ENCODE measurements around the gene CD248. TPM values are rescaled to one million over a fixed set of nuclear protein-coding genes. Genes with fewer than 3 reads are reported as not detected.
"Not testable (repeated sequence)": the region's sequence is repeated elsewhere in the genome, so short reads cannot be mapped to it uniquely, and the experiment has no call there.

Gene CD248
- polyA plus RNA-seq, 1 donor: 106 TPM

DNA sequence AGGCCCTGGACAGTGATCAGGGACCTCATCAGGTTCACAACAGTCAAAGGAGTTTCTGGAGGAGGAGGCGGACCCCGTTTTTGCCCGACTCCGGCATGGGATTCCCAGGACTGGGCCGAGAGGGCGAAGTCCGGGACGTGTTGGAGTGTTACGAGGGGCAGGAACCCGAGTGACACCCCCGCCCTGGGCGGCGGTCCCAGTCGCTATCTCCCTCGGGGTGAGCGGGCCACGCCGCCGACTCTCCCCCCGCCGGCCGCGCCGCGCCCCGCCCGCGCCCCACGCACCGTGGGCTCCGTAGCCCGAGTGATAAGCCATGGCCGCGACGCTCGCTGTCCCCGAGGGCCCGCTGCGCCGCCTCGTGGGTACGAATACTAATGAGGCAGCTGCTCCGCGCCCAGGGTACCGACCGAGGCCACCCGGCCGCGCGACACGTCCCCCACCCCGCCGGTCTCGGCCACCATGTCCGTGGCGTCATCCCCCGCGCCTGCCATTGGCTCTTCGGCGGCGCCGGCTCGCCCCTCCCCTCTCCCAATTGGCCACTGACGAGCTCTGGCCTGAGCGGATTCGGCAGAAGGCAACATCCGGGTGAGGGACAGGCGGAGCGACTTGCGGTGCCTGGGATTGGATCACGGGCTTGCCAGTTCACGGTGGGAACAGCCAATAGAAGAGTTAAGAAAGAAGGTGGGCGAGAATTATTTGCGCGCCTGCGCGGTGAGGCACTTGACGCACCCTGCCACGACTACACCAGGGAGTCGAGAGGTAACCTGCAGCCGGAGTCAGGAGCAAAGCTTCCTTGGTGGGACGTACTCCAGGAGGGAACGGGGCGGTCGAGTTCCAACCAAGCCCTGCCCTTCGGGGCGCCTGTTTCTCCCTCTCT is 27.9 kb downstream of the CD248 start, which contains the start of gene YIF1A:
Gene YIF1A (minus strand): TSS at position 473 of the 877 bp plus-strand sequence. CDS start 158 bp downstream, at position 315.
- DNase-seq: peak; percentile 99

GRCh38 chr11:66287889-66288670 is 28.8 kb downstream of the CD248 start:
- no peak for DNase-seq

- DNase-seq: no peak
These were observed 29.5 kb downstream of the CD248 start for GRCh38 chr11:66287211-66287888.

DNA sequence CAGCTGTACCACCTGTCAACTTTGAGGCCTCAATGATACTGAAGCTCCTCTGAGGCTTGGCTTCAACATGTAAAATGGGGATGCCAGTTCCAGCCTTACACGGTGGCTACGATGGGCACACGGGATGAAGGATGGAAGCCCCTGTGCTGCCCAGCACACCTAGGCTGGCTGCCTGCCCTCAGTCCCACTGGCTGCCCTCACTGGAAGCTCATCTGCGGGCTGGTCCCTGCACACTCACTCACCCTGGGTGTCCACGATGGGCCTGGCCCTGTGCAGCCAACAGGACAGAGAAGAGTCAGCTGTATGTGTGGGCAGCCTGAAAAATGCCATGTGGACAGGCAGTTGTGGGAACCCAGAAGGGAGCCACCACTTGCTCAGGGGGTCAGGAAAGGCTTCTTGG is 30.1 kb downstream of the CD248 start:
- DNase-seq: no peak

DNA sequence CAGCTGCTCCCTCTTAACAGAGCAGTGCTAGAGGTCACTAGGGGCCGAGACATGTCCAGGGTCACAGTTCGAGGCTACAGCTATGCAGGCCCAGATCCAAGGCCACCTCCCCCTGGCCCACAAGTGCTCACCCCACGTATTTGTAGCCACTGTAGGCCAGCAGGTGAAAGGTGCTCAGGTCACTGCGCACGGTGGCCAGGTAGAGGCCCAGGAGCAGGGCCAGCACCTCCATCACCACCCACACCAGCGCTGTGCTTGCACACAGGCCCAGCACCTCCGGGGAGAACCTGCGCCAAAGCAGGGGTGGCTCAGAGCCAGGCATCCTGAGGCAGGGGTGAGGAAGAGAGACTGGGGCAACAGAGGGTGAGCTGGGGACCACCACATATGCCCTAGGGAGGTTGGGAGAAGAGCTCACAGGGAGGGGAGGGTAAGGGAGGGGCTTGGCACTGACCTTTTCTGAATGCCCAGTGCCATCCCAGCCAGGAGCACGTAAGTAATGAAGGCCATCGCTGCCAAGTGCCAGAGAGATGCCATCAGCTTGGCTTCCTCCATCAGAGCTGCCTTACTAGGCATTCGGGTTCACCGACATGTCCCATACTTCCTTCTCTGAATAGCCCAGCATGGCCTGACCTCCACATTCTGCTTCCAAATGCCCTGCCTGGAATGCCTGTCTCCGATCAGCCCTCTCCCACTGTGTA is 31.4 kb downstream of the CD248 start:
- no peak for DNase-seq

DNA sequence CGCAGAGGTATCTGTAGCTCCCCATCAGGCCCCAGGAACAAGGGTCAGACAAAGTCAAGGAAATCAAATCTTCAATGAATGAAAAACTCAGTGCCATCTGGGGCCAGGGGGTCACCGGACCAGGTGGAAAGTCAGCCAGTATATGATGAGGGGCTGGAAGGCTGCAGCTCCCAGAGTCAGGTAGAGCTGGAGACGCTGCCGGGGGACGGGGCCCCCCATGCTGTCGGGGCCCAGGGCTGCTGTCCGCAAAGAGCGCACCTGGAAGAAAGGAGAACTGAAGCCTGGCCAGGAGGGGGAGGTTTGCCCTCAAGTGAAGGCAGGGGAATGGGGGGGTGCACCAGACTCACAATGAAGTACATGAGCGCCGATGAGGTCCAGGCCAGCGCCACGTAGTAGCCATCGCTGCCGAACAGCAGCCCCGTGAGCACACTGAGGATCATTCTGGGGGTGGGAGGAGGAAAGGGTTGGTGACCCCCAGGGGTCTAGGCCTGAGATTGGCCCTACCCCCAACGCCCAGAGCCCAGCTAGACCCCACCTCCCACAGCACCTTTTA is 32.2 kb downstream of the CD248 start:
- no peak for DNase-seq

- DNase-seq: no peak
These were observed 33.3 kb downstream of the CD248 start for GRCh38 chr11:66283461-66284105.

GRCh38 chr11:66282468-66283455 is 34.1 kb downstream of the CD248 start:
- DNase-seq: peak; percentile 95

DNA sequence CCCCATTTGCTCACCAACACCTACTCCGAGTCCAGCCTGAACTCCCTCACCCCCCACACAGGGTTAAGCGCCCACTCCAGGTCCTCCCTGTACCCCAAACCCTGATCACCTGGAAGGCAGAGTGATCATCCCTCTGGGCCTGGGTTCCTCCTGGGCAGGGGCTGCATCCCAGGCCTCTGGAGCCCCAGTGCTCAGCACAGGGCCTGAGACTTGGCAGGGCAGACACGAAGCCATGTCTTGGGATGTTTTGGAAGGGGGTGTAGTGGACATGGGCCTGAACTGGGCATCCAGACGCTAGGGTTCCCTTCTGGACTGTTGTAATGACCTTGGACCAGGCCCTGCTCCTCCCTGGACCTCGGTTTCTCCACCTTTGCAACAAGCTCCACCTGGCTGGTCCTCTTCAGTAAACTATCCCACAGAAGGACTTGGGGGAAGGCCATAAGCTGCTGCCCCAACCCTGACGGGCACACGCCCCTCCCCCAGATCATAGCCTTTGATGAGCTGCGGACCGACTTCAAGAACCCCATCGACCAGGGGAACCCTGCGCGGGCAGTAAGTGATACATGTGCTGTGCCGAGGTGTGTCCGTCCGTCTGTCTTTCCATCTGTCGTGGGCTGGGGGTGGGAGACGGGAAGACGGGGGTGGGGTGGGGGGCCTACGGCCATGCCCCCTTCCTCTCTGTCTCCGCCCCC is 34.9 kb downstream of the CD248 start:
- DNase-seq: no peak

DNA sequence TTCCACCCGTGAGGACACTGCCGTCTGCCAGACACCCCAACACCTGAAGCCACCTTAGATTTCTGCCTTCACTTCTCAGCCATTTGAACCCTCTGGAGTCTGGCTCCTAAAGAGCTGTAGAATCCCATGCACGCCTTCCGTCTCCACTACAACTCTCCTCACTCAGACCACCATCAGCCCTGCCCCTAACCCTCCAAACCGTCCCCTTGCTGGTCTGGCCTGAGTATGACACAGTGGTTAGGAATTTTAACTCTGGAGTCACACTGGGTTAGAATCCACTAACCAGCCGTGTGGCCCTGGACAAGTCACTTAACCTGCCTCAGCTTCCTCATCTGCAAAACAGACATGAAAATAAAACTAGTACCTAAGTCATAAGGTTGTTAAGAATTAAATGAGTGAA is 35.8 kb downstream of the CD248 start:
- no peak for DNase-seq

GRCh38 chr11:66280428-66280827 is 36.4 kb downstream of the CD248 start:
- DNase-seq: no peak

DNA sequence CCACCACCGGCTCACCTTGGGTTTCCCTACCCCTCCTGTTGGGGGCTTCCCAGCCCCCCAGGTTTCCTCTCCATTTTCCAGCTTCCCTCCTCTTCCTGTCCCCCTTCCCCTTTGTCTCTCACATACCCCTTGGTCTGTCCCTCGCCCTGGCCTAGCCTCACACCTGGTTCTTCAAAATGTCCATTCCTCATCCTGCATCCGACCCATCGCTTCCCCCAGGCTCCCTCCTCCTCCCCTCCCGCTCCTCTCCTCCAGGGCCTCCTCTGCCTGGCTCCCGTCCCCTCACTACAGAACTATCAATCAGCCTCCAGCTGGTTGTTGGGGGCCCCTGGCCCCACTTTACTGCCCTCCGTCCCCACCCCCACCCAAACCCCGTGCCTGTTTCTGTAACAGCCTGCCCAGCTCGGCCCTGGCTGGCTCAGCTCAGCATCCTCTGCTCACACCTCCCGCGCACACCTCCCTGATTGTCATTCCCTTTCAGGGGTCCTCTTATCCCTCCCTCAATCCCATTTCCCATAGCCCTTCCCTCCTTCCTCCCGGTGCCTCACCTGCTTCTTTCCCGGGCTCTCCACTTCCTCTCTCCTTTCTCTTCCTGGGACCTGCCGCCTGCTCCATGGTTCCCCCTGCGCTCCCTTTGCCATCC is 37.6 kb downstream of the CD248 start:
- no peak for DNase-seq

GRCh38 chr11:66278363-66279091 is 38.3 kb downstream of the CD248 start:
- no peak for DNase-seq

- peak; percentile 48 for DNase-seq
These were observed 39.1 kb downstream of the CD248 start, which contains the start of gene CNIH2 for GRCh38 chr11:66277471-66278362. CNIH2 (plus strand) TSS chr11:66278175; CDS start chr11:66278457, 282 bp downstream.

DNA sequence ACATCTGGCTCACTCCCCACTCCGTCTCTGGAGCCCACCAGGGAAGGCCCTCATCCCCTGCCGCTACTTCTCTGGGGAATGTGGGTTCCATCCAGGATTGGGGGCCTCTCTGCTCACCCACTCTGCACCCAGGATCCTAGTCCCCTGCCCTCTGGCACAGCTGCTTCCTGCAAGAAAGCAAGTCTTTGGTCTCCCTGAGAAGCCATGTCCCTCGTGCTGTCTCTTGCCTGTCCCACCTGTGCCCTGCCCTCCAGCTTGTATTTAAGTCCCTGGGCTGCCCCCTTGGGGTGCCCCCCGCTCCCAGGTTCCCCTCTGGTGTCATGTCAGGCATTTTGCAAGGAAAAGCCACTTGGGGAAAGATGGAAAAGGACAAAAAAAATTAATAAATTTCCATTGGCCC is 39.8 kb downstream of the CD248 start:
- not testable (repeated sequence) for DNase-seq

DNA sequence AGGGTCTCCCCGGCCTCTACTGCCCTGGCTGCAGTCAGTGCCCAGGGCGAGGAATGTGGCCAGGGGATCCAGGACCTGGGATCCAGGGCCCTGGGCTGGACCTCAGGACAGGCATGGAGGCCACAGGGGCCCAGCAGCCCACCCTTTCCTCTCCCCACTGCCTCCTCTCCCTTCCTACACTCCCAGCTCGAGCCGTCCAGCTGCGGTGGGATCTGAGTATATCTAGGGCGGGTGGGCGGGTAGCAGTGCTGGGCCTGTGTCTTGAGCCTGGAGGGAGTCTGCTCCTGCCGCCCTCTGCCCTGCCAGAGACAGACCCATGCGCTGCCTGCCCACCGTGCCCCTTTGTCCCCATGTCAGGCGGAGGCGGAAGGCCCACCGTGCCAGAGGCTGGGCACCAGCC is 40.2 kb downstream of the CD248 start:
- DNase-seq: not testable (repeated sequence)

GRCh38 chr11:66275984-66276612 is 40.7 kb downstream of the CD248 start:
- no peak for DNase-seq

All from hindlimb muscle (tissue), 1 donor.